C1 segment of cervical spinal cord (tissue), 14 donors: ENCODE results near the gene EYS.
"Not testable (repeated sequence)": the region's sequence is repeated elsewhere in the genome, so short reads cannot be mapped to it uniquely, and the experiment has no call there.

Source experiments
- DNase-seq, 14 donors: peaks; one replicate each; lab custom pipeline; 2025; lab: John Stamatoyannopoulos, UW

The EYS gene

DNA sequence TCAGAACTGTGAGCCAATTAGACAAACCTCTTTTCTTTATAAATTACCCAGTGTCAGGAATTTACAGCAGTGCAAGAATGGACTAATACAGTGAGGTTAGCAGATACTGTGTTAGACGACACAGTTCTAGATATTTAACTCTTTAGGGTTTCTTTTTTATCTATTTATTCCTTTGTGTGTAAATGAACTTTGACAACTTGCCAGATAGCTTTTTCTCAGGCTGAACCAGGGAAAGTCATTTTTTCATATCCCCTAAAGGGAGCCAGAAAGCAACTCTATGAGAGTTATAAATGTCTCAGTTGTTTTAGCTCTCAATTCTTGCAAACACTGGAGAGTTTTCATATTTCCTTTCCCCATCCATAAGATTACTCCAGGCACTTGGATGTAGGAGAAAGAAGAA is 1794.1 kb downstream of the EYS start:
- DNase-seq, result no peak

DNA sequence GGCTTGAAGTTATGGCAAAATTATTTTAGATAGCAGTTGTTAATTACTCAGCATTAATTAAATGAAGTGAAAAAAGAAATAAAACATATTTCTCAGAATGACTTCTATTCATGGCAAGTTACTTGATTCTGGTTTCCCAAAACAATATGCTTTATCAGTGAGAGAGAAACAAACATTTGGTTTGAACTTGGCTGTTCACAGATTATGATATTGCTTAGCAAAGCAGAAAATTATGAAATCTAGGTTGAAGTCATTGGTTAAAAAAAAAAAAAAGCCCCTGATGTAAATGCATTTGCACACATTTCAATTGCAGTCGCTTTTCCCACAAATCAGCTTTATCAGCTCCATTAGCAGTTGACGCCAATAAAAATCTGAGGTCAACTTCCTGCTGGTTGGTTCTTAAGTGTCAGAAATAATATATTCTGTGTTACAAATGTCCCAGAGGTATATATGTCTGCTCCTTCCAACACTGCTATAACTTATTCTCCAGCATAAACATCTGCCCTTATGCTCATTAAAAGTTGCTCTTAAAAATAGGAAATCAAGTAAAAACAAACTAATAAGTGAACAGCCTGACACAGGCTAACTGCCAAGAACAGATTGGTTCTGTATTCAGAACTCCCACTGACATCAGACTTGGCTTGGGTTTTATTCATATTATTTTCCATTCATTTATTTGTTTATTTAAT is 1796.0 kb downstream of the EYS start:
- no peak for DNase-seq

DNA sequence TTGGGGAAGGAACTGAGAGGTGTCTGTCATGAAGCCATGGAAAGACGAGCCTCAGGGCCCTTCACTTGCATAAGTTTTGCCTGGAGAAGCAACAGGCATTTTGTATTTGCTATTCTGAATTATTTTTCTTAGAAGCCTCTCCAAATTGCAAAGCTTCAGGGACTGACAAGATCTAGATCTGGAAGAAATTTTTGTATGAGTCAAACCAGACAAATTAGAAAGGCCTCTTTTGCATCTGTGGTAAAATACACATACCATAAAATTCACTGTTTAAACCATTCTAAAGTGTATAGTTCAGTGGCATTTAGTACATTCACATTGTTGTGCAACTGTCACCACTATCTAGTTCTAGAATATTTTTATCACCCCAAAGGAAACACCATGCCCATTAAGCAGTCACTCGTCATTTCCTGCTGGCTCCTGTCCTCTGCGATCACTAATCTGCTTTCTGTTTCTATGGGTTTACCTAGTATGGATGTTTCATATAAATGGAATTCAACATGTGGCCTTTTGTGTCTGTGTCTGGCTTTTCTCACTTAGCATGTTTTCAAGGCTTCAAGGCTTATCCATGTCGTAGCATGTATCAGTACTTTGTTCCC is 1802.3 kb downstream of the EYS start:
- DNase-seq, result no peak

DNA sequence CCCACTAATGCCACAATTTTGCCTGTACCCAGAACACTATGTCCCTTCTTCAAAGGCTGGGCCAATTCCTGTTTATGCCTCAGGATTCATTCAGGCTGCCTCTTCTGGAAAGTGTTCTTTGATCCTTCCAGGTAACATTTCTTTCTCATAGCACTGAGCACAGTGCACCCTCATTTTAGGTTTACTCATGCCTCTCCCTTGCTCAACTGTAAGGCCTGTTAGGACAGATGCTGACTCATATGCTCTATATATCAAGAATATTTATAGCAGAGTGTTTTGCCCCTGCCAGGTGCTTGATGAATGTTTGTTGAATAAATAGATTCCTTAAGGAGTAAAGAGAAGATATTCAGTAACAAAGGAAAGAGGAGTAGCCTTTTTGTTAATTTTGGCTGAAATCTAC is 1807.5 kb downstream of the EYS start:
- no peak for DNase-seq

DNA sequence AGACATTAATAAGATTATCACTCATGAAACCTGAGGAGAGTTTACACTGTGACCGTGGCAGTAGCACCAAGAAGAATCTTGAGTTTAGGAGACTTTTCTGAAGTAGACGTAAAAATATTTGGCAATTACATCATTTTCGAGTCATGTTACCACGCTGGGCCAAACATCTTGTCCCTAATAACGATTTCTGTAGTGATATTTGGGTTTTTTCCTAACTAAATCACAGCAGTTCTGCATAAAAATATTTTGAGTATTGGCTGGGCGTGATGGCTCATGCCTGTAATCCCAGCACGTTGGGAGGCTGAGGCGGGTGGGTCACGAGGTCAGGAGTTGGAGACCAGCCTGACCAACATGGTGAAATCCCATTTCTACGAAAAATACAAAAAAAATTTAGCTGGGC is 1809.1 kb downstream of the EYS start:
- no peak for DNase-seq

DNA sequence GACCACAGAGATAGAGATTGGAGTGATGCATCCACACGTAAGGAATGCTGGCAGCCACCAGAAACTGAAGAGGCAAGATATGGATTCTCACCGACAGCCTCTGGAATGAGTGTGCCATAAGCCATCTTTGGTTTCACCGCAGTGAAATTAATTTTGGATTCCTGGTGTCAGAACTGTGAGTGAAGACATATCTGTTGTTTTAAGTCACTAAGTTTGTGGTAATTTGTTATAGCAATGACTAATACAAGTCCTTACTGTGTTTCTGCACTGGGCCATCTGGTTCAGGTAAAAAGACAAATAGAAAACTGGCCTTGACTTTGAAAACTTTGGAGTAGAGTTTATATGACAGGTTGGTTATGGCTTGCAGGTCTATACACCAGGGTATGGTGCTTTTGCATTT is 1809.6 kb downstream of the EYS start:
- DNase-seq, result no peak

DNA sequence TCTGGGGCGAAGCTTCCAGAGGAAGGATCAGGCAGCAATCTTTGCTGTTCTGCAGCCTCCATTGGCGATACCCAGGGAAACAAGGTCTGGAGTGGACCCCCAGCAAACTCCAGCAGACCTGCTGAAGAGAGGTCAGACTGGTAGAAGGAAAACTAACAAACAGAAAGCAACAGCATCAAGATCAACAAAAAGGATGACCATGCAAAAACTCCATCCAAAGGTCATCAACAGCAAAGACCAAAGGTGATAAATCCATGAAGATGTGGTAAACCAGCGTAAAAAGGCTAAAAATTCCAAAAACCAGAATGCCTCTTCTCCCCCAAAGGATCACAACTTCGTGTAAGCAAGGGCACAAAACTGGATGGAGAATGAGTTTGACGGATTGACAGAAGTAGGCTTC is 1818.6 kb downstream of the EYS start:
- no peak for DNase-seq

DNA sequence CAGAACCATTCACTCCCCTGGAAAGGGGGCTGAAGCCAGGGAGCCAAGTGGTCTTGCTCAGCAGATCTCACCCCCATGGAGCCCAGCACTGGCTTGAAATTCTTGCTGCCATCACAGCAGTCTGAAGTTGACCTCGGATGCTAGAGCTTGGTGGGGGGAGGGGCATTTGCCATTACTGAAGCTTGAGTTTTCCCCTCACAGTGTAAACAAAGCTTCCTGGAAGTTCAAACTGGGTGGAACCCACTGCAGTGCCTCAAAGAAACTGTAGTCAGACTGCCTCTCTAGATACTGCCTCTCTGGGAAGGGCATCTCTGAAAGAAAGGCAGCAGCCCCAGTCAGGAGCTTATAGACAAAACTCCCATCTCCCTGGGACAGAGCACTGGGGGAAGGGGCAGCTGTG is 1819.2 kb downstream of the EYS start:
- not testable (repeated sequence) for DNase-seq

DNA sequence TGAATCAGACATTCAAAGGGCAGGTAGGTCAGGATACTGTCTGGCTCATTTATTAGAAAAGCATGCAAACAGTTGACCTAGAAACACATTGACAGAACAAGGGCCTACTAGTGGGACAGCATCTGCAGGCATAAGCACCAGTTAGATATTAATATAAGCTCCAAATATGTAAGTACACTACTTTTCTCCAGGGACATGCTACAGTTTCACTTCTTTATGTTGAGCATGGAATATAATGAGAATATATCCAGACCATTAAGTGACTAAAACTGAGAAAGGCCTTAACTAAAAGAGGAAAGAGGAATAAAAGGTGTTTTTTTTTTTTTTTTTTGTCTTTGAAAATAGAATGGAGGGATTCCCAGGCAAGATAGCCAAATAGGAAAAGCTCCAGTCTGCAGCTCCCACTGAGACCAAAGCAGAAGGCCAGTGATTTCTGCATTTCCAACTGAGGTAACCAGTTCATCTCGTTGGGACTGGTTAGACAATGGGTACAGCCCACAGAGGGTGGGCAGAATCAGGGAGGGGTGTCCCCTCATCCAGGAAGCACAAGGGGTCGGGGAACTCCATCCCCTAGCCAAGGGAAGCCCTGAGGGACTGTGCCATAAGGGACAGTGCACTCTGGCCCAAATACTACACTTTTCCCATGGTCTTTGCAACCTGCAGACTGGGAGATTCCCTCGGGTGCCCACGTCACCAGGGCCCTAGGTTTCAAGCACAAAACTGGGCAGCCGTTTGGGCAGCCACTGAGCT is 1819.8 kb downstream of the EYS start:
- no peak for DNase-seq

DNA sequence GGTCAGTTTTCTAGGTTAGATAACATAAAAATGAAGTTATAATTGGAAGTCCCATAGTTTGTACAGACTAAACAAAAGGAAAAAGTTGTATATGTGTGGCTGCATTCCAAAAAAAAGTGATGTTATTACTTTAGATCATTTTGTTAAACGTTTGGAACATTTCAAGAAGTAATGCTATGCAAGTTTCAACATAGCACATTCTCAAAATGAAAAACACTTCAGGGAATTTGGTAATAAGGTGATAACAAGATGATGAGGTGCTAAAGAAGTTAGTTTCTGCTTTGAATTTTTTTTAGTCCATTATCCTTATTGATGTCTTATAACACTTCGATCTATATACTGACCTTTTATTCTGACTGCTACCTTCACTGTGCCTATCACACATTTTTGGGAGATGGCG is 1820.7 kb downstream of the EYS start:
- no peak for DNase-seq

DNA sequence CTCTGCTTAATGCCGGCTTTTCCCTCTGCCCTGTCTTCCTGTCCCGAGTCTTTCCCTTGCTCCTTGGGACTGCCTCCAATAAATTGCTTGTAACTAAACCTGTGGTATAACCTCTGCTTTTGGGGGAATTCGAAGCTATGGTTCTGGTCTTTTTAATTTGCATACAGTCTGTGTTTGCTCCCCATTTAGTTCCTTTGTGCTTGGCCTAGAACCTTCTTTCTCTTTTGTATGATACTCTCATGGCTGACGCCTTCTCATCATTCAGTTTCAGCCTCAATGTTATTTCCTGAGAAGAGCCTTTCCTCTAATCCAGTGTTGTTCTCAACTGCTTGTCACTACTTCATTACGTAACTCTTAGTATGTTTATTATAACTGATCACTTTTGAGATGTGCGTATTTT is 1823.4 kb downstream of the EYS start:
- no peak for DNase-seq

DNA sequence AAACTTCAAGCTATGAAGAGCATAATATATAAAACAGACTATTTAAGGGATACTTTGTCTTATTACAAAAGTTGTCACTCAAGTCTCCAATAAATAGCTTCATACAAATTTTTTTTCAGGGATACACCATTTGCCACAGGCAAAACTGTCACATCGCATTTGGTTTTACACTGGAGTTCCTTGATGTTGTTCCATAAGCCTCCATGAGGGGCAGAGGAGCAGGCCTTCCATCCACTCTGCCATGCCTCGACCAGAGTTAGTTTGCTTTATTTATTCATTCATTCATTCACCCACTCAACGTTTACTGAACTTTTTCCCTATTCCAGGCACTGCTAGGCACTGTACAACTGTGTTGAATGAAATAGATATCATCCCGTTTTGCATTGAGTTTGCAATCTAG is 1824.8 kb downstream of the EYS start:
- no peak for DNase-seq

DNA sequence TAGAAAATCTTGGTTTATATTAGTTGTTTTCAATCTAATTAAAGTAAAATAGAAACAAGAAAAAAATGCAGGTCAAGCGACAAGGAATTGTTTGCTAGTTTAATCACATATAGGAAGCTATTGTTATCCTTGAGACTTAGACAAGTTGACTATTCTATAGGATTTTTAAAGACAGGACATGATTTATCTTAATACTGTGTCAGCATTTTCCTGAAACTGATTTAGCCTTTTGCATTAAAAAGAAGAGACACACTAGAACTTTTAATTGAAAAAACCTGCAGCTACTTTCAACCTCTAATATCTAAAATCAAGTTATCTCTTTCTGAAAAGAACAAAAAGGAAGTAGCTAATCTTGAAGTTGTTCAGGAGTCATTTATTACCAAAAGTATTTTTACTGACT is 1825.2 kb downstream of the EYS start:
- DNase-seq, result no peak

DNA sequence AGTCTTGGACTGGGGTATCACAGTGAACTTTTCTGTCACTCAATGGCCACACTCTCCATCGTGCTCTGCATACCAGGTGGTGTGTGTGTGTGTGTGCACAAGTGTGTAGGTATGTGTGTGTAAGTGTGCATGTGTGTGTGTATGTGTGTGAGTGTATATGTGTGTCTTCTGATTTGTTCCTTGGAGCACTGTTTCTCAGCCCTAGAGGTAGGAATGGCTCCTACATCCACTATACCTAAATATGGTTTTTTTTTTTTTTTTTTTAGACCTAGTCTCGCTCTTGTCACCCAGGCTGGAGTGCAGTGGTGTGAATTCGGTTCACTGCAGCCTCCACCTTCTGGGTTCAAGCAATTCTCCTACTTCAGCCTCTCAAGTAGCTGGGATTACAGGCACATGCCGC is 1834.8 kb downstream of the EYS start:
- DNase-seq, result no peak

DNA sequence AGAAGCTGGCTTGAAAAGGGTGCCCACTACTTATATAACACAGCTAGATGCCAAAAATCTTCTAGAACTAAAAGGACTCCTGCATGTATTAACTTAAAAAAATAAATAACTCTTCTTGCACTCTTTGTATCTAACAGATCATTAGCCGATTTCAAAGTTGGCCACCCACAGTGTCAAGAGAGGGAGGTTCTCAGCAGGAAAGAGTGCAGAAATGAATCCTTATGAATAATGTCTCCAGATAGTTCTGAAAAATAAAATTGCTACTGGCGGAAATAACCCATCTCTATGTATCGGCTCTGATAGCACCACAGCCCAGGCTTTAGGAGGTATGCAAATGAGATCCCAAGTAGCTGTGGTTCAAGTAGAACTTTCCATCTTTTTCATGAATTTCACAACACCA is 1838.7 kb downstream of the EYS start:
- no peak for DNase-seq

DNA sequence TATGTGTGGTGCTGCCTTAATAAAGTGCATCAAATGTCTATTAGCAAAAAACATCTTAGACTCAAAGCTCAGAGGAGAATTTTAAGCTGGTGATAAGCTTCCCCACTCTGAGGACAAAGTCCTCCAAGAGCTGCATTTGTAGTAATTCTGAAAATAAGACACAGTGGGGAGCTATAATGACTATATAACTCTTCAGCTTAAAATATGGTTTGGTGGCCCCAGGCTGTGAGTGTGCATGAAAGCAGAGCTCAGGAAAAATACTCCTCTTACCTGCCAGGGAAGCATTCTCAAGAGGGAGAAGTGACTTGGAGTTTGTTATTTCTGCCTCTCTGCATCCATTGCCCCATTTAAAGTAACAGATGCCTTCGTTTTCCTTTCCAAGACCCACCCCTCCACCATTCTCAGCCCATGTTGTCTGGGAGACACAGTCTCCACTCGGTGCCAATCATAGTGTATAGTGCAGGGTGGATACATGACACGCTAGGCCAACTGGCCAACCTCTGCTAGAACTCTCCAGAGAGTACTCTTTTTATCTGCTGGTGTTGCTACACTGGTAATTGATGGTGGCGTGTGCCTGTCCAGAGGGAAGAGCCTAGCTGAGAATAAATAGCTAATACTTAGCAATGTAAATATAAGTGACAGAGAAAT is 1842.2 kb downstream of the EYS start:
- DNase-seq, result no peak

DNA sequence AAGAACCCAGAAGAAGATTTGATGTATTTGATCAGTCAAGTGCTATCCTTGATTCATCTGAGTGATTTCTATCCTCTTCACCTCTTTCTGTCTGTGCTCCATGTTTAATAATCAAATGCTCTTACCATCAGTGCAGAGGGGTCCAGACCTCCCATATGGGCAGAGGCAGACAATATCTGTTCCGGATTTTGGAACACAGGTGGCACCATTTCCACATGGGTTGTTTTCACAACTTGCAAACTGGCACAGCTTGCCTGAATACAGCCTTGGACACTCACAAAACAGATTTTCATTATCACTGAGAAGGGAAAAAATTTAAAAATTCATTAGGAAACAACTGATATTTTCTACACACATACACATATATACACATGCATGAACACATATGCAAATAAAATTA is 1843.0 kb downstream of the EYS start:
- no peak for DNase-seq

DNA sequence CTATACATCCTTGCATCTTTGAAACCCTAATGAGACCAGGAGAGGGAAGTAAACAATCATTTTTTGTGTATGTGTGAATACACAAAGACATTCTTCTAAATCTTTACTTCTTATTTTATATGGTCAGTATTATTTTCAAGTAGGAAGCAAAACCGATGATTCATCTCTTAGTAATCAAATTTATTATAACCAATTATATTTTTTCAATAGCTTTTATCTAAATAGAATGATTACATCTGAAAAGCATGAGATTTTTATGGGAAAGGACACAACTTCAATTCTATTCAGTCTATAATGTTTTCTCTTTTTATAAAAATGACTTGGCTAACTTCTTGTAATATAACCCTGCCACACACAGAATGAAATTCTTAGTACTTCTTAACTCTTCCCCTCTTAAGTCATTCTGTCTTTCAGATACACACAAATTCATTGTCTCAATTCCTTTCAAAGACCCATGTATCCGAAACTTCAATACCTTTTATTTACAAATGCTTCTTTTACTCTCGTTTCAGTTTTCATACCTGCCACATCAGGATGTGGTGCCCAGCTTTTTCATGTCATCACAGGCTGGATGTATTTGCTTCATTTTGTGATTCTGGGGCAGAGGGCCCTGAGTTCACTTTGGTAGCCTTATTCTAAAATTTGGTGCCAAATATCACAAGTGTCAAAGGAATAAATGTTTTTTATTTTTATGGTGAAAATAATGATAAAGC is 1844.4 kb downstream of the EYS start:
- no peak for DNase-seq

DNA sequence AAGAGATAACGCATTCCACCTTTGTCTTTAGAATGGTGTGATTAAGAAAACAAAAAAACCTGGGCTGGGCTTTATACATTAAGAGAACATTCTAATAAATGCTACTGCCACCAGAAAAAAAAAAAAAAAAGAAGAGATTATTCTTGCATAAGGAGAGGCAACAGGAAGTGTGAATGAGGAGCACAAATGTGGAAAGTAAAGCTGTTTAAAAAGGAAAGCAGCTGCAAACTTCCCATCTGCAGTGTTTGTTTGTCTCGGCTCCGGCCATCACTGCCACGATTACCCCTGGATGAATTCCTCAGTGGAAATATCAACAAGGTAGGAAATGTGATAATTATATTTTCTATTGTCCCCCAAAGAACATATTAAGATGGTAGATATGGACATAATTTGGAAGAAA is 1847.5 kb downstream of the EYS start:
- no peak for DNase-seq

DNA sequence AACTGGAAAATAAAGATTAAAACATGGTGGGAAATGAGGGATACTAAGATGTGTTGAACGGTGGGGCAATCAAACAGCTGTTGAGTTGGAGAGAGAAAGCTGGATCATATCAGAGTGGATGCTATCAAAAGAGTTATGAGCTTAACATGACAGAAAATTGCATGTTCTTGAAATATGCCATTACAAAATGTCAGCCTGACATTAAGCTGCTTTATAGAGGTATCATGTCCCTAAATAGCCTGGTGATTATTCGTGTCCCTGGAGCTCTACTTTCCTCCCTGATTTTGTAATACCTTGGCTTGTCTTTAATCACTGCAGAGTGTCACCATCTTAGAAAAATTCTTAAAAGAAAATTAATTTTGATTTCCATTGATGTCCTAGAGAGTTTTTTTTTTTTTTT is 1848.3 kb downstream of the EYS start:
- no peak for DNase-seq

DNA sequence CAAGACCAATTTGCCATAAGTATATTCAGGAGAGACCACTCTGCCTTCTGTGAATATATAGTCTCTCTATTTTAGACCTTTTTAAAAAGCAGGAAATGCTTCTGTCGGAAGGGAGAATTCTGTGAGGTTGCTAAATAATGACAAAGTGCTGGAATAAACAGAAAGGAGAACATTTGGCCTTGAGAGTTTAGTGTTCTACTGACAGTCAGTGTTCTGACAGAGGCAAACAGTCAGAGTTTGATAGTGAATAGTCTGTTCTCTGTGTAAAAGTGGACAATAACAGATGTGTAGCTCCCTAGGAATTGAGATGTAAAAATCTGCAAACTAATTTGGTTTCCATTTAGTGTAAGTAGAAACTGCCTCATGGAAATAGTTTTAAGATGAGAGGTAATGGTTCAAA is 1850.8 kb downstream of the EYS start:
- no peak for DNase-seq

DNA sequence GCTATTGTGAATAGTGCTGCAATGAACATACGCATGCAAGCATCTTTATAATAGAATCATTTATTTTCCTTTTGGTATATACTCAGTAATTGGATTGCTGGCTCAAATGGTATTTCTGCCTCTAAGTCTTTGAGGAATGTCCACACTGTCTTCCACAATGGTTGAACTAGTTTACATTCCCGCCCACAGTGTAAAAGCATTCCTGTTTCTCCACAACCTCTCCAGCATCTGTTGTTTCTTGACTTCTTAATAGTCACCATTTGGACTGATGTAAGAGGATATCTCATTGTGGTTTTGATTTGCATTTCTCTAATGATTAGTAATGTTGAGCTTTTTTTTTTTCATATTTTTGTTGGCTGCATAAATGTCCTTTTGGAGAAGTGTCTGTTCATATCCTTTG is 1862.7 kb downstream of the EYS start:
- DNase-seq, result no peak
